Germinal center (tissue), 1 donor: ENCODE data around the gene DPP7.
A peak's percentile ranks its signal among the peaks of the same experiment; 100 is the strongest.

Source experiments
- DNase-seq: peaks from one replicate; pipeline ENCODE4 v3.0.0; 2012; ENCODE audit warnings: mixed read lengths, low spot score

DPP7 gene

GRCh38 chr9:137111788-137112563 lies 2.6 kb downstream of the DPP7 start:
- no peak for DNase-seq

DNA sequence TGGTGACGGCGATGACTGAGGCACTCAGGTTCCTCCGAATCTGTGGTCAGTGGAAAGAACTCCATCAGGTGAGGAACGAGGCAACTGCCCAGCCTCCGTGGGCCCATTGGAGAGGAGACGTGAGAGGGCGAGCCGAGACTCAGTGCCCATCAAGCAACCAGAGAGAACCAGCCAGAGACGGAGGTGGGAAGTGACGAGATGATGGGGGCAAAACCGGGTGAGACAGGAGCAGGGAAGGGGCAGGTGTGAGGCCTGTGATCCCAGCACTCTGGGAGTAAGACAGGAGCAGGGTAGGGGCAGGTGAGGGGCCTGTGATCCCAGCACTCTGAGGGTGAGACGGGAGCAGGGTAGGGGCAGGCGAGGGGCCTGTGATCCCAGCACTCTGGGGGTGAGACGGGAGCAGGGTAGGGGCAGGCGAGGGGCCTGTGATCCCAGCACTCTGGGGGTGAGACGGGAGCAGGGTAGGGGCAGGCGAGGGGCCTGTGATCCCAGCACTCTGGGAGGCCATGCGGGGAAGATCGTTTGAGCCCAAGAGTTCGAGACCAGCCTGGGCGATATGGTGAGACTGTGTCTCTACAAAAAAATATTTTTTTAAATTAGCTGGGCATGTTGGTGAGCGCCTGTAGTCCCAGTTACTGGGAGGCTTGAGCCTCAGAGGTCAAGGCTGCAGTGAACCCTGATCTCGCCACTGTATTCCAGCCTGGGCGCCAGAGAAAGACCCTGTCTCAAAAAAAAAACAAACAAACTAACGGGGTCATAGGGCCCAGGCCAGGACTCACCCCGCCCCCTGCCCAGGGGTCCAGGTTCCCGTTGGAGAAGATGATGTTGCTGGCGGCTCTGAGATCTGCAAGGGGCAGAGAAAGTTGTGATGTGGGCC lies 3.4 kb downstream of the DPP7 start:
- DNase-seq: no peak

DNA sequence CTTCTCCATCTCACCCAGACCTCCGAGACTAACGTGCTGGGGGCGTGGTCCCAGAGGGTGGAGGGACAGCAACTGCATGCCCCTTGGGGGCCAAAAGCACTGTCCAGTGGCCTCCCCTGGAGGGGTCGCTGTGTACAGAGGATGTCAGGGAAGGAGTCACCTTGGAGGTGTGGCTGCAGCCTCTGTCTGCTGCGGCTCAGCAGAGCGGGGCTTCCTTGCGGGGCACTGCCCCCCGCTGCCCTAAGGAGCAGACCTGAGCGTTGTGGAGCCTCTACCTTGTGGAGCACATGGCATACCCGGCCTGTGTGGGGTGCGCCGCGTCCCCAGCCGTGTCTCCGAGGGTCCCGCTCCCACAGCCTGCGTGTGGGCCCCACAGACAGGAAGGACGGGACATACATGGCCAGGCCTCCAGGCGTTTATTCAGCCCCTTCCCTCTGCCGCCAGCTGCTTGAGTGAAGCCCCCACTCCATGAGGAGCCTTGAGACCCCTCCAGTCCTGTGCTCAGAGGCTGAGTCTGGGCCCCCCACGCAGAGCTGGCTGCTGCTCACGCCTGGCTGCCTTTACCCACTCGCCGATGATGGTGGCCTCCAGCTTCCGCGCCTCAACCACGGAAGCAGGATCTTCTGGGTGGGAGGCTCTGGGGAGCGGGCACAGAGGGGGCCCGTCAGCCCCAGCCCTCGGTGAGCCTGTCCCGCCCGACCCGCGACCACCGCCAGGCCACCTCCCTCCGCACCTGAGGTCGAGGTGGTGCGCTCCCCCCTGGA lies 4.2 kb downstream of the DPP7 start:
- no peak for DNase-seq

- no peak for DNase-seq
Measured at GRCh38 chr9:137109250-137110146, 5.0 kb downstream of the DPP7 start.

DNA sequence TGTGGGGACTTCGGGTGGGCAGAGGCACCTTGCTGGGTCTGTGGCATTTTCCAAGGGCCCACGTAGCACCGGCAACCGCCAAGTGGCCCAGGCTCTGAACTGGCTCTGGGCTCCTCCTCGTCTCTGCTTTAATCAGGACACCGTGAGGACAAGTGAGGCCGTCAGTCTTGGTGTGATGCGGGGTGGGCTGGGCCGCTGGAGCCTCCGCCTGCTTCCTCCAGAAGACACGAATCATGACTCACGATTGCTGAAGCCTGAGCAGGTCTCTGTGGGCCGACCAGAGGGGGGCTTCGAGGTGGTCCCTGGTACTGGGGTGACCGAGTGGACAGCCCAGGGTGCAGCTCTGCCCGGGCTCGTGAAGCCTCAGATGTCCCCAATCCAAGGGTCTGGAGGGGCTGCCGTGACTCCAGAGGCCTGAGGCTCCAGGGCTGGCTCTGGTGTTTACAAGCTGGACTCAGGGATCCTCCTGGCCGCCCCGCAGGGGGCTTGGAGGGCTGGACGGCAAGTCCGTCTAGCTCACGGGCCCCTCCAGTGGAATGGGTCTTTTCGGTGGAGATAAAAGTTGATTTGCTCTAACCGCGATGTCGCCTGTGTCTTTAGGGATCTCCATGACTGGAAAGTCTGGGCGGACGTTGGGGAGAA lies 5.8 kb downstream of the DPP7 start:
- DNase-seq: no peak

DNA sequence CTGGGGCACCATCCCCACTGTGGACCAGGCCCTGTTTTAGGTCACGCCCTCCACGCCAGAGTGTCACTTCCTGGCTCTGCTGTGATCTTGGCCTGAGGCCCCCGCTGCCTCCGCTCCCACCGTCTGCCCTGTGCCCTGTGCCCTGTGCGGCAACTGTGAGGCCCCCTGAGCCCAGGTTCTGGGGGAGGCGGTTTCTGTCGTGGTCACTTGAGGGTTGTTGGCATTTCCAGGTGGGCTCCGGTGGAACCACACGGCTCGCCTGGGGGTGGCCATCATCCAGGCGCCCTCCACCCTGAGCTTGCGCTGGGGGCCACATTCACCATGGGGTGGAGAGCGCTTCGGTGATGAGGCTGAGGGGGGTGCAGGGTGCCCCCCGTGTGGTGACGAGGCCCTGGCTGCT lies 6.6 kb downstream of the DPP7 start:
- DNase-seq: no peak

GRCh38 chr9:137107312-137107921 lies 7.1 kb downstream of the DPP7 start:
- DNase-seq: no peak

DNA sequence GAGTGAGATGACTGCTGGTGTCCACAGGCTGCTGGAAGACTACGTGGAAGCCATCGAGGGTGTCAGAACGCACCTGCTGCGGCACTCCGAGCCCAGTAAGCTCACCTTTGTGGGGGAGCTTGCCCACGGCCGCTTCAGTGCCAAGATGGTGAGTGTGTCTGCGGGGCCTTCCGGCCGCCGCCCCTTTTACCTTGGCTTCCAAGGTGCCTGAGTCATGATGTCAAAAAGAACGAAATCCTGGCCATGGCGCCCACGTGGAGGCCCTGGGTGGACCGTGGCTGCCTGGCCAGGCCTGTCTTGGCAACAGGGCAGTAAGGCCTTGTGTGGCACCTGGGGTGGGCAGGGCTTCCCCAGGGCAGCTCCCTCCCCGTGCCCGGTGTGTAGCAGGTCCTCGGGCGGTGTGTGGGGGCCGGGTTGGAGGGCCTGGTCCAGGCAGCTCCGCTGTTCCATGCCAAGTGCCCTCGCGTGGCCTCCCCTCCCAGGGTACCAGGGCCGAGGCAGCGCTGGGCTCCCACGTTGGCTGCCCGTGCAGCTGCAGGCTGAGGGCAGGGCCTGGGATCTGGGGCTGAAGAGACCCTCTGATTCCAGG lies 7.8 kb downstream of the DPP7 start:
- no peak for DNase-seq

DNA sequence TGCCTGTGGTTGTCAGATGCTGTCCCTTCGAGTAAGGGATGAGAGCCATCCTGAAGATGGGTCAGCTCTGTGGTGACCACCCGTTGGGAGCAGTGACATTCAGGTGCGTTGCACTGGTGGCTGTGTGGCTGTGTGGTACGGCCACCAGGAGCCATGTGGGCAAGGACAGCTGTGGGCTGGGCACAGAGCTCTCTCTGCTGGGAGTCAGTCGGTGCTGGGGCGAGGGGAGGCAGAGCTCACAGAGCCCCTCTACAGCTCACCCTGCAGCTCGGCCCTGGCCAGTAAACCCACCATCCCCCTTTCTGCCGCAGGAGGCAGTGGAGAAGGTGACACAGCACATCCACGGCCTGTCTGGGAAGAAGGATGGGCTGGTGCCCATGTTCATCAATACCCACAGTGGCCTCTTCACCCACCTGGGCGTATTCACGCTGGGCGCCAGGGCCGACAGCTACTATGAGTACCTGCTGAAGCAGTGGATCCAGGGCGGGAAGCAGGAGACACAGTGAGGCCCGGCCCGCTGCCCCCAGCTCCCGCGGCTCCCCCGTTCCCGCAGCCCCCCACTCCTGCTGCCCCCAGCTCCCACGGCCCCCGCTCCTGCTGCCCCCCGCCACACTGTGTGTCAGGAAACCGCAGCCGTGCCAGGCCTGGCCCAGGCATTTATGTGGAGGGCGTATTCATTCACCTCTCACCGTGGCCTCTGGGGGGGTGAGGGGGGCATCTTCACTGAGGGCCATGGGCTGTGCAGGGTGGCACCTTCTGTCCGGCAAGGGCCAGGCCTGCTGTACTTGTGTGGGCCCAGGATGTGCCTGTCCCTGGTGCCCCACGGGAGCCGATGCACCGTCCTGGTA lies 8.5 kb downstream of the DPP7 start:
- no peak for DNase-seq

GRCh38 chr9:137103206-137103999 lies 11.1 kb downstream of the DPP7 start:
- DNase-seq: no peak

DNA sequence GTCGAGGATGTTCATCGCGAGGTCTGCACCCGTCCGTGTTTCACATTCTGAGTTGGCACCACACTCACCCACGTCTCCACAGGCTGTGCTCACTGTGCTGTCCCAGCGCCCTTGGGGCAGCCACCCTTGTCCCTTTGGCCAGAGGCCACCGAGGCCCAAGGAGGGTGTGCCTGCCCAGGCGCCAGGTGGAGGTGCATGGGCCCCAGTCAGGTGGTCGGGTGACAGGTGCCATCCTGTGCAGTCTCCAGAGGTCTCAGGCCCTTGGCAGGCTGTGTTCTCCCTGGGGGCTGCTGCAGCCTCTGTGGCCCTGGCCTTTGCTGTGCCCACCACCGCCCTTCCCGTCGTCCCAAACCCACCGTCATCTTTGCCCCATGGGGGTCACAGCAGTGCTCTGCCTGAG lies 15.3 kb downstream of the DPP7 start:
- DNase-seq: no peak

GRCh38 chr9:137097761-137098462 lies 16.6 kb downstream of the DPP7 start:
- no peak for DNase-seq

- DNase-seq: no peak
Measured at GRCh38 chr9:137096785-137097546, 17.6 kb downstream of the DPP7 start.

GRCh38 chr9:137095664-137096517 lies 18.6 kb downstream of the DPP7 start:
- DNase-seq: peak; percentile 55

DNA sequence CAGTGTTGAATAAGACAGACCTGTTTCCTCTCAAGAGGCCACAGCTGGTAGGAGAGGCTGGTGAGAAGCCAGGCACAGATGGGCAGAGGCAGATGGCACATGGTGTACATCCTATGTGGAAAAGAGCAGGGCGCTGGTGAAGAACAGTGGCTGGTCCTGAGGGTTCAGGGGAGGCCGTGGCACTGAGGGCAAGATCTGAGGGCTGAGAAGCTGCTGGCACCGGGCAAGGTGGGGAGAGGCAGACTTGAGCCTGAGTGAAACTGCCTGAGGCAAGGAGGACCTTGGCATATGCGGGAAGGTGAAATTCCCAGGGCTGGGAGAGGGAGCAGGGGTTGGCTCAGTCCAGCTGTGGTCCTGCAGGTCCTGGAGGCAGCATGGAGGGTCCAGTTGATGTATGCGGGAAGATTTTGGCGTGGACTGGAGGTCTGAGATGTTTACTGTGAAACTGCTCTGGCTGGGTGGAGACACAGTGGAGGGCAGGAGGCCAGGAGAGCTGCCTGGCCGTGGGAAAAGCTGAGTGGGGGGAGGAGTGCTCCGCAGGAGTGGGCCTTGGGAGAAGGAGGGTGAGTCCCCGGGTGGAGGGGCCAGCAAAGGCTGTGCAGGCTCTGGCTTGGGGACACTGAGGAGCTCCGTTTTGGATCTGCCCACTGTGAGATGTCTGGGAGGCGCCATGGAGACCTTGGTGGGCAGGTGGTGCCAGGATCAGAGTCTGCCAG lies 25.1 kb downstream of the DPP7 start:
- no peak for DNase-seq
